CD4-positive, alpha-beta T cell treated with Interleukin-10 for 1 hour (primary cell): ENCODE measurements around the gene RMDN3.

ENCODE experiments used
- DNase-seq: peaks from one replicate; pipeline ENCODE4 v3.0.0-alpha.2; 2020

RMDN3 gene

DNA sequence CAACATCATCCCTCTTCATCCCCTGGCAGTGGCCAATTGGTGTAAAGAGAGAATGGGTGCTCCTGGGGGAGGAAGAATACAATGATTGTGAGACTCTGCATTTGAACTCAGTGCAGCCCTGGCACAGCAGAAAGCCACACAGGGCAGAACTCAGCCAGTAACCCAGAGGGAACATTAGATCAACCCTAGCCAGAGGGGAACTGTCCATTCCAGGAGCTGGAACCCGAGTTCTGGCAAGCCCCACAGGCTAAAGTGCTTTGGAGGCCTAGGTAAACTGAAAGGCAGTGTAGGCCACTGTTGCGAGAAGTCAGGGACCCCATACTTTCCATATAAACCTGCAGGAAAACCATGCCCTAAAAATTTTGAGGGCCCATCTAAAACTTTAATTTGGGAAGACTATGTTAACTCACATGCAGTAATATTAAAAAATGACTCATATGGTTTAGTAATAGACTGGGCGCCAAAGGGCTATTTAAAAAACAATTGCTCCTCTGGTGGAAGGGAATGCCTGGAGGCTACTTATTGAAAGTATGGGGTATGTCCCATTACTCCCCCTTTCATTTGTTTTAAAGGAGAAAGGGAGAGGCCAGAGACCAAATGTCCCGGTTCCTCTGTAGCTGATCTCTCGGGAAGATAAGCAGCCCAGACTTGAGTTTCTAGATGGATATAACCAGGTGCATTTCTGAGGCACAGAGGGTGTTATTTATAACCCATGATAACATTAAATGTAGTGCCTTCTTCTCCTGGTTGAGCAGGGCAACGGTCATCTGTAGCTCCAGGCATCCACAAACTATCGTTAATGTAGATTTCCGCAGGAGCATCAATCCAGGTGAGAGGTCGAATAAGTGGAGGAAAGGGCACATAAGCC is 65.9 kb downstream of the RMDN3 start:
- no peak for DNase-seq
